Measurements from ENCODE around the gene ACOXL.

The ACOXL gene

GRCh38 chr2:110799376-110799775 is 67.0 kb downstream of the ACOXL start:
- DNase-seq, result no peak

DNA sequence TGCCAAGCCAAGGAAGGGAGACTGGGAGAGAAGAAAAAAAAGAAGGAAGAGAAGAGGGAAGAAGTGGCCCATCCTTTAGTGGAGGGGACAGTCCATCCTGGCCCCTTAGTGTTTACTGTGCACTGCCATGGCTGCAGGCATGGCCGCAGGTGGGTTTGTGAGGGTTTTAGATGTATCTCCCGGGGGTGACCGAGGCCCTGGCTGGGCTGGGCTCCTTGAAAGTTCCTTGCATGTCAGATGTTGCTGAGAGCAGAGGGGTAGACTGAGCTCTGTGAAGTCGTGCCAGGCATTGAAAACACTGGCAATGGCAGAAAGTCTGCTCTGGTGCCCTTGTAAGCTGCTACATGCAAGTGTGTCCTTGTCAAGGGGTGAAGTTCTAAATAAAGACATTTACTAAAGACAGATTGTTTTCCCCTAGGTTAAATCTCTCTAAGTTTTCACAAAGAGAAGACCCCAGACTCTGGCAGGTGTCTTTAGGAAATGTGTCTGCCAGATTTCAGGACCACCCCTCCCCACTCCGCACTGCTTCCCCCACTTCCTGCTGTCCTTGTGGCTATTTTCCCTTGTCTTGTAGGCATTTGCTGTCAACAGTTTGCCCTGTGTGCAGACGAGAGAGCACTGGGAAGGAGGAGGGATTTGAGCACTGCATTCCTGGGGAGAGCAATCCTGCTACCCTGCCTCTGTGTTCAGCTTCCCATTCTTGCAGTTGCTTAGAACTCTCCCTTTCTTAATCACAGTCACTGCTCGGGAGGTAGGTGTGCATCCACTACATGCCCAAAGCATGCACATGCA is 68.4 kb downstream of the ACOXL start:
- DNase-seq, result no peak

DNA sequence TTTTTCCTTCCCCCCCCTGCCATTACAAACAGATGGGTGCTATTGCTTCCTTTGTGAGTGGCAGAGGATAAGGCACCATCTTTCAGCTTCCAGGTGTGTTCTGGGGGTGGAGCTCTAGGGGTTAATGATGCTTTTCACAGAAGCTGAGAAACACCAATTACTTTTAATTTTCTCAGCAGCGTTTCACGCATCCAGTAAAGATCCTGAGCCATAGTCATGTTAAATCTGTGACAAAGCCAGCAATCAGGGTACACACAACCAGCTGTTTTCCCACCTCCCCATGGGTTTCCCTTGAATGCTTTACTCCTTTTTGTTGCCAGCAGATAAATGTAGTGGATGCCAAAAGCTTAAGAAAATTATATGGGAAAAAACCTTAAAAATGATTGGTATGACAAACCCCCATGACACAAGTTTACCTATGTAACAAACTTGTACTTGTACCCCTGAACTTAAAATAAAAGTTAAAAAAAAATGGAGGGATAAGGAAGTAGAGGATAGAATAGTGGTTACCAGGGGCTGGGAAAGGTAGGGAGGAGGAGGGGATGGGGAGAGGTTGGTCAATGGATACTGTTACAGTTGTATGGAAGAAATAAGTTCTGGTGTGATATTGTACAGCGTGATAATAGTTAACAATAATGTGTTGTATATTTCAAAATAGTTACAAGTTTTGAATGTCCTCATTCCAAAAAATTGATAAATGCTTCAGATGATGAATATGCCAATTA is 70.0 kb downstream of the ACOXL start:
- no peak for DNase-seq

- DNase-seq, result no peak
Measured at GRCh38 chr2:110804433-110804832, 72.1 kb downstream of the ACOXL start.

DNA sequence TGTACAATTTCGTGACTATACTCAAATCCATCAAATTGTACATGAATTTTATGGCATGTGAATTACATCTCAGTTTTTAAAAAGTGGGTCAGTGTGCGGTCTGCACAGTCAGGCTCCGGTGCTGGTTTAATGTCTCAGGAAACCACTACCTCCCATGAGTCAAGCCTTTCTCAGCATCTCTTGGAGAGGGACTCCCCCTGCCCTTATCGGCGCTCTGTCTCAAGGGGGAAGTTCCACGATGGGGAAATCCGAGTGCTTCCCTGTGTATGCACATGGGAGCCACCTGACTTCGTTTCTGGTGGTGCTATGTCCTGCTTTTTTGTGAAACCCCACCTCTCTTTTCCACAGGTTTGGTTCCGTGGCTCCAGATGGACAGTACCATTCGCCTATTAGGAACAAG is 72.5 kb downstream of the ACOXL start:
- no peak for DNase-seq

DNA sequence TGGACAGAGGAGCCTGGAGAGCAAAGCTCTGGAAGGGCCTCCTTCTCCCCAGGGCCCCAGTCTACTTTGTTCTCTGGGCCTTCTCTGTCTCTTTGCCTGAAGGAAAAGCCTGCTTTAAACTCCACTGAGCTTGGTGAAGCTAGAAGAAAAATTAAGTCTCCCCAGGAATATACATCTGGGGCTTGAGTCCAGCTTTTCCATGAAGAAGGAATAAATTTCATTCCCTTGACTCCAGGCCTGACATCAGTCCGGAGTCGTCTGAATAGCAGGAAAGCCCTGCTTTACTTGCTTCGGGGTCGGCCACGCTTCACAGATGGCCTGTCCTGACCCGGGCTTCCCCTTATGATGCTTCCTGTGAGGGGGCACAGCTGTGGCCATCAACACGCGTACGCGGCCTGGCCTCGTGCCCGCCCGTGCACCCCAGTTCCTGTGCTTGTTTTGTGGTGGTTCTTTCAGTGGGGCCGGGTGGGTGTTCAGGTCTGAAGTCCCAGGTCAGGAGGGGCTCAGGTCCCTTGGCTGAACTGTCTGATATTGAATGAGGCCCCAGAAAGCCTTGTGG is 73.6 kb downstream of the ACOXL start:
- DNase-seq, result no peak

- no peak for DNase-seq
Measured at GRCh38 chr2:110807522-110807921, 75.1 kb downstream of the ACOXL start.

GRCh38 chr2:110810404-110810803 is 78.0 kb downstream of the ACOXL start:
- DNase-seq, result no peak

- no peak for DNase-seq
Measured at GRCh38 chr2:110812726-110813645, 80.6 kb downstream of the ACOXL start.

GRCh38 chr2:110813896-110814295 is 81.5 kb downstream of the ACOXL start:
- DNase-seq, result no peak

GRCh38 chr2:110815938-110816337 is 83.6 kb downstream of the ACOXL start:
- DNase-seq, result no peak

GRCh38 chr2:110816404-110817365 is 84.3 kb downstream of the ACOXL start:
- DNase-seq, result no peak

GRCh38 chr2:110818767-110819481 is 86.6 kb downstream of the ACOXL start:
- no peak for DNase-seq

- DNase-seq, result no peak
Measured at GRCh38 chr2:110819711-110820110, 87.3 kb downstream of the ACOXL start.

- no peak for DNase-seq
Measured at GRCh38 chr2:110820128-110820527, 87.8 kb downstream of the ACOXL start.

DNA sequence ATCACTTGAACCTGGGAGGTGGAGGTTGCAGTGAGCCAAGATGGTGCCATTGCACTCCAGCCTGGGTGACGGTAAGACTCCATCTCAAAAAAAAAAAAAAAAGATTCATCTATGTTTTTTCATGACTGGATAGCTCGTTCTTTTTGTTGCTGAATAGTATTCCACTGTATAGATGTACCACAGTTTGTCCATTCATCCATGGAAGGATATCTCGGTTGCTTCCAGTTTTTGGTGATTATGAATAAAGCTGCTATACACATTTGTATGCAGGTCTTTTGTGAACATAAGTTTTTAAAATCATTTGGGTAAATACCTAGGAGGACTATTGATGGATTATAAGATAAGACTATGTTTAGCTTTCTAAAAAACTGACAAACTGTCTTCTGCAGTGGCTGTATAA is 90.8 kb downstream of the ACOXL start:
- DNase-seq, result no peak

- DNase-seq, result no peak
Measured at GRCh38 chr2:110827511-110827910, 95.1 kb downstream of the ACOXL start.

DNA sequence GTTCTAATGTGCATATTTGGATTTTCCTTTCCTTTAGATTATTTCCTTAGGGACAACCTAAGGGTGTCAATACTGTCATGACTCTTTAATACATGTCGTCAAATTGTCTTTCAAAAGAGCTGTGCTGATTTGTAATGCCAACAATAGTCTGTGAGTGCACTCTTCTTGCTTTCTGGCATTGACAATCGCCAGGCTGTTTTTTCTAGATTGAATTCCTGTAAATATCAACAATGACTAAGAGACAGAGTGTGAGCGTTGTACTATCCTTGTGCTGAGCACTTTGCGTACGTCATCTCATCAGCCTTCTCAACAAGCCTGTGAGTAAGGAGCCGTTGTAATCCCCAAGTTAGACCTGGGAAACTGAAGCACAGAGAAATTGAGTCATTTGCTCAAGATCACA is 96.0 kb downstream of the ACOXL start:
- no peak for DNase-seq

GRCh38 chr2:110829413-110830146 is 97.2 kb downstream of the ACOXL start:
- no peak for DNase-seq

DNA sequence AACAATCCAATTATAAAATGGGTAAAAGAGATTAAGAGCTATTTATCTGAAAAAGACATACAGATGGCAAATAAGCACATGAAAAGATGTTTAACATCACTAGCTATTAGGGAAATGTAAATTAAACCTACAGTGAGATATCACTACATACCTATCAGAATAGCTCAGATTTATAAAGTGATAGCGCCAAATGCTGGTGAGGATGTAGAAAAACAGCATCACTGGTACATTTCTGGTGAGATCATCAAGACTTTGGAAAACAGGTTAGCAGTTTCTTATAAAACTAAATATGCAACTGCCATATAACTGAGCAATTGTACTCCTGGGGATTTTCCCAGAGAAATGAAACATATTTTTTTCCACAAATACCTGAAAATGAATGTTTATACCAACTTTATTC is 100.4 kb downstream of the ACOXL start:
- DNase-seq, result no peak

All from NCI-H2081 treated with DMSO at 0.1 percent for 48 hours (cell line).